Measurements from ENCODE around the gene TMEM126B. TPM values are rescaled to one million over a fixed set of nuclear protein-coding genes. Genes with fewer than 3 reads are reported as not detected.

Gene TMEM126B
- total RNA-seq: 10 to 100 TPM; 29.9 to 48.3 (median 42.6) TPM

GRCh38 chr11:85627998-85628770 is at the start of gene TMEM126B:
TSS of gene TMEM126B (plus strand) at chr11:85628593. CDS start at chr11:85628608, 15 bp downstream.
- peaks cover 0 to 10% (median 0%) of the 10 kb centered on the region in 4 donors for H3K36me3 ChIP-seq
- H3K27ac ChIP-seq: peak within 1 kb of the TSS; percentile 91 to 96 (median 94)
- in situ Hi-C loops (cut with MboI; ENCODE audit: low pct_ligation_motif_present in 1 of 4, low pct_unique_long_range_greater_than_20kb in 1 of 4, low sequenced_read_pairs in 3 of 4): no loop called here
- intact Hi-C loops (cut with DNase I; ENCODE audit: low total_unique reads): loop anchor here (5.0 kb wide), 1 partner anchor 34 kb away; no protein-coding TSS in a partner anchor
- H3K4me1 ChIP-seq: peaks cover 8 to 29% (median 10%) of the 10 kb centered on the region in 4 donors
- H3K9me3 ChIP-seq: no peaks in the 10 kb centered on the region
- peak within 1 kb of the TSS; percentile 51 to 87 (median 55) for H3K4me3 ChIP-seq
- TF ChIP-seq POLR2A (IDR thresholded peaks at IDR 0.05) (peak; percentile 88), POLR2AphosphoS5 (IDR thresholded peaks at IDR 0.05) (peak; percentile 93 to 96 (median 95)), EP300 (IDR thresholded peaks at IDR 0.05; ENCODE audit: low read depth) (peak; percentile 68), CTCF (IDR thresholded peaks at IDR 0.05) (no peak)
- no peaks in the 10 kb centered on the region for H3K27me3 ChIP-seq
- DNase-seq: peak; percentile 98
- 0 to 1% methylated on average over 3 to 41 of the region's 41 CpGs for WGBS, 2 donors (ENCODE audit: low coverage in 1 of 2)

GRCh38 chr11:85582111-85582510 is 46.3 kb upstream of the TMEM126B start:
- WGBS, 2 donors (ENCODE audit: low coverage in 1 of 2): 67 to 82% methylated on average over 2 of the region's 2 CpGs
- DNase-seq: no peak
- in situ Hi-C loops (cut with MboI; ENCODE audit: low pct_ligation_motif_present in 1 of 4, low pct_unique_long_range_greater_than_20kb in 1 of 4, low sequenced_read_pairs in 3 of 4) (loop anchor here in 3 of 4 donors (25.0 kb wide), 2 partner anchors 795 to 1020 kb away; no protein-coding TSS in a partner anchor), intact Hi-C loops (cut with DNase I; ENCODE audit: low total_unique reads) (no loop called here)
- Histone ChIP-seq H3K9me3 (peaks cover 0 to 3% of the 10 kb centered on the region in 2 donors), H3K36me3 (no peaks in the 10 kb centered on the region), H3K27ac (no peak overlapping the region), H3K27me3 (no peaks in the 10 kb centered on the region), H3K4me3 (no peak overlapping the region), H3K4me1 (no peaks in the 10 kb centered on the region)
- no peak for TF ChIP-seq CTCF (IDR thresholded peaks at IDR 0.05)
- TF ChIP-seq EP300 (IDR thresholded peaks at IDR 0.05; ENCODE audit: low read depth): no peak
- TF ChIP-seq POLR2AphosphoS5 (IDR thresholded peaks at IDR 0.05): no peak
- TF ChIP-seq POLR2A (IDR thresholded peaks at IDR 0.05): no peak

GRCh38 chr11:85589373-85589772 is 39.0 kb upstream of the TMEM126B start:
- 78 to 80% methylated on average over 1 to 3 of the region's 3 CpGs for WGBS, 2 donors (ENCODE audit: low coverage in 1 of 2)
- Histone ChIP-seq H3K4me1 (no peaks in the 10 kb centered on the region), H3K36me3 (no peaks in the 10 kb centered on the region), H3K4me3 (no peak overlapping the region), H3K9me3 (no peaks in the 10 kb centered on the region), H3K27me3 (no peaks in the 10 kb centered on the region), H3K27ac (no peak overlapping the region)
- in situ Hi-C loops (cut with MboI; ENCODE audit: low pct_ligation_motif_present in 1 of 4, low pct_unique_long_range_greater_than_20kb in 1 of 4, low sequenced_read_pairs in 3 of 4) (loop anchor here in 3 of 4 donors (25.0 kb wide), 2 partner anchors 802 to 1027 kb away; no protein-coding TSS in a partner anchor), intact Hi-C loops (cut with DNase I; ENCODE audit: low total_unique reads) (no loop called here)
- DNase-seq: no peak
- TF ChIP-seq POLR2AphosphoS5 (IDR thresholded peaks at IDR 0.05): no peak
- no peak for TF ChIP-seq POLR2A (IDR thresholded peaks at IDR 0.05)
- no peak for TF ChIP-seq EP300 (IDR thresholded peaks at IDR 0.05; ENCODE audit: low read depth)
- TF ChIP-seq CTCF (IDR thresholded peaks at IDR 0.05): no peak

- no peak for DNase-seq
- Histone ChIP-seq H3K9me3 (no peaks in the 10 kb centered on the region), H3K27ac (no peak overlapping the region), H3K4me3 (no peak overlapping the region), H3K36me3 (no peaks in the 10 kb centered on the region), H3K4me1 (no peaks in the 10 kb centered on the region), H3K27me3 (no peaks in the 10 kb centered on the region)
- 57 to 64% methylated on average over 2 to 4 of the region's 4 CpGs for WGBS, 2 donors (ENCODE audit: low coverage in 1 of 2)
- intact Hi-C loops (cut with DNase I; ENCODE audit: low total_unique reads) (no loop called here), in situ Hi-C loops (cut with MboI; ENCODE audit: low pct_ligation_motif_present in 1 of 4, low pct_unique_long_range_greater_than_20kb in 1 of 4, low sequenced_read_pairs in 3 of 4) (loop anchor here in 3 of 4 donors (25.0 kb wide), 2 partner anchors 804 to 1029 kb away; no protein-coding TSS in a partner anchor)
- TF ChIP-seq CTCF (IDR thresholded peaks at IDR 0.05): peak in 3 of 5 experiments; percentile 14 to 27 (median 19)
- TF ChIP-seq POLR2AphosphoS5 (IDR thresholded peaks at IDR 0.05): no peak
These were observed 37.4 kb upstream of the TMEM126B start for GRCh38 chr11:85590848-85591483.

Data from transverse colon (tissue), 4 donors.